MCF 10A (cell line): ENCODE measurements around the gene SERPINB1. TPM values are rescaled to one million over a fixed set of nuclear protein-coding genes. Genes with fewer than 3 reads are reported as not detected.
A peak's percentile ranks its signal among the peaks of the same experiment; 100 is the strongest.

Experiments
- BruUV-seq: library from RNA; stranded (reverse); fragments of 400-500 nt; replicated peaks from 2 replicates; lab custom pipeline; 2021; lab: Mats Ljungman, UMichigan
- CTCF ChIA-PET: fragments of 300-600 bp; sonication (Branson Sonifier 250); formaldehyde crosslinking; extraction: SDS; loops from one replicate; lab custom pipeline; 2021; ENCODE audit warnings: antibody characterized with exemption, inconsistent platforms; lab: Yijun Ruan, JAX
- POLR2A ChIA-PET: fragments of 300-600, 350-650 bp; sonication (Branson Sonifier 250); formaldehyde crosslinking; extraction: SDS; loops from one replicate; lab custom pipeline; 2020; ENCODE audit warnings: antibody characterized with exemption, inconsistent platforms; lab: Yijun Ruan, JAX
- DNase-seq: peaks from one replicate; pipeline ENCODE4 v3.0.0-alpha.2; 2018; ENCODE audit not compliant: unreplicated experiment
- H3K27ac Mint-ChIP-seq: one replicate; pipeline ENCODE4 v1.8.0; 2022; ENCODE audit warnings: mild to moderate bottlenecking, low read depth, mixed read lengths; ENCODE audit not compliant: unreplicated experiment
- H3K27me3 Mint-ChIP-seq: one replicate; pipeline ENCODE4 v1.8.0; 2022; ENCODE audit warnings: mixed read lengths; ENCODE audit not compliant: insufficient read depth, unreplicated experiment
- H3K36me3 Mint-ChIP-seq: one replicate; pipeline ENCODE4 v1.8.0; 2022; ENCODE audit warnings: mild to moderate bottlenecking, moderate library complexity, mixed read lengths; ENCODE audit not compliant: insufficient read depth, unreplicated experiment
- H3K4me1 Mint-ChIP-seq: one replicate; pipeline ENCODE4 v1.8.0; 2022; ENCODE audit warnings: mixed read lengths; ENCODE audit not compliant: insufficient read depth, unreplicated experiment
- H3K4me3 Mint-ChIP-seq: one replicate; pipeline ENCODE4 v1.8.0; 2022; ENCODE audit warnings: mild to moderate bottlenecking, moderate library complexity, mixed read lengths; ENCODE audit not compliant: unreplicated experiment
- H3K9me3 Mint-ChIP-seq: one replicate; pipeline ENCODE4 v1.8.0; 2022; ENCODE audit warnings: mixed read lengths; ENCODE audit not compliant: unreplicated experiment
- intact Hi-C: fragments of 100-400 bp; cut with micrococcal nuclease; formaldehyde crosslinking; loops from 2 replicates; pipeline ENCODE4 v1.14.1; 2022
- total RNA-seq: library from RNA; stranded (reverse); gene quantifications from 2 replicates; pipeline ENCODE4 v1.2.3, GENCODE V29; 2022
- TF ChIP-seq, protein P1 (sequence below): fragments of 200-600 bp; IDR thresholded peaks from one replicate; pipeline ENCODE4 v1.8.0; 2022; ENCODE audit warnings: antibody characterized with exemption, mild to moderate bottlenecking; ENCODE audit not compliant: unreplicated experiment

The SERPINB1 gene
- total RNA-seq, 1 experiment from 2014 or later: 20.8 TPM

DNA sequence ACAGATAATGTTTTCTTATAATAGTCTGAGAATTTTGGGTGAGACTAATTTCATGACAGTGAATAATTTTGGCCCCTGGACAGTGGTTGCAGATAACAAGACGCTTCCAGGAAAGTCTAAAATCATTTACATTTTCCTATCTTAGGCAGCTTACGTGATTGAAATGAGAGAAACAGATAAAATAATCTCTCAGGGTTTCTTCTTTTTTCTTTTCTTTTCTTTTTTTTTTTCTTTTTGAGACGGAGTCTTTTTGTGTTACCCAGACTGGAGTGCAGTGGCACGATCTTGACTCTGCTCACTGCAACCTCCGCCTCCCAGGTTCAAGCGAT, 4.2 kb upstream of the SERPINB1 start:
- POLR2A ChIA-PET: interaction anchor here (0.8 to 2.9 kb wide), 9 partner anchors 26 to 144 kb away, joined by 3 to 18 read pairs (median 5); no protein-coding TSS in a partner anchor
- intact Hi-C loops: loop anchor here (1.0 to 10.0 kb wide), 5 partner anchors 55 to 209 kb away; no protein-coding TSS in a partner anchor
- H3K36me3 Mint-ChIP-seq: no peaks in the 10 kb centered on the region

DNA sequence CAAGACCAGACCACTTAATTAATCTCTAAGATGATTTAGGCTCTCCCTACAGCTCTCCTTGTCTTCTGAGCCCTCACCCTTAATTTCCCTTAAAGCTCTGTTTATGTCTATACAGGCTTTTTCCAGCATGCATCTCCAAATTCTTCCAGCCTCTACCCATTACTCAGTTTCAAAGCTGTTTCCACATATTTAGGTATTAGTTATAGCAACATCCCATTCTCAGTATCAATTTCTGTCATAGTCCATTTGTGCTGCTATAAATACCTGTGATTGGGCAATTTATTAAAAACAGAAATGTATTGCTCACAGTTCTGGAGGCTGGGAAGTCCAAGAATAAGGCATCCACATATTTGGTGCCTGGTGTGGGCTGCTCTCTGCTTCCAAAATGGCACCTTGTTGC, 2.3 kb upstream of the SERPINB1 start:
- Mint-ChIP-seq H3K27me3 (no peaks in the 10 kb centered on the region), H3K36me3 (peaks cover 3% of the 10 kb centered on the region), H3K4me1 (peaks cover 38% of the 10 kb centered on the region), H3K27ac (no peak overlapping the region), H3K4me3 (no peak overlapping the region), H3K9me3 (no peaks in the 10 kb centered on the region)
- BruUV-seq: no TSS peak
- intact Hi-C loops: loop anchor here (10.0 kb wide), 1 partner anchor 211 kb away; no protein-coding TSS in a partner anchor
- no peak for DNase-seq
- ChIA-PET POLR2A (interaction anchor here (1.2 to 4.6 kb wide), 2 partner anchors 26 to 145 kb away, joined by 3 to 50 read pairs; no protein-coding TSS in a partner anchor), CTCF (interaction anchor here (0.6 to 1.0 kb wide), 3 partner anchors 53 to 128 kb away, joined by 3 to 9 read pairs (median 3); no protein-coding TSS in a partner anchor)
- TF ChIP-seq, protein P1, sequence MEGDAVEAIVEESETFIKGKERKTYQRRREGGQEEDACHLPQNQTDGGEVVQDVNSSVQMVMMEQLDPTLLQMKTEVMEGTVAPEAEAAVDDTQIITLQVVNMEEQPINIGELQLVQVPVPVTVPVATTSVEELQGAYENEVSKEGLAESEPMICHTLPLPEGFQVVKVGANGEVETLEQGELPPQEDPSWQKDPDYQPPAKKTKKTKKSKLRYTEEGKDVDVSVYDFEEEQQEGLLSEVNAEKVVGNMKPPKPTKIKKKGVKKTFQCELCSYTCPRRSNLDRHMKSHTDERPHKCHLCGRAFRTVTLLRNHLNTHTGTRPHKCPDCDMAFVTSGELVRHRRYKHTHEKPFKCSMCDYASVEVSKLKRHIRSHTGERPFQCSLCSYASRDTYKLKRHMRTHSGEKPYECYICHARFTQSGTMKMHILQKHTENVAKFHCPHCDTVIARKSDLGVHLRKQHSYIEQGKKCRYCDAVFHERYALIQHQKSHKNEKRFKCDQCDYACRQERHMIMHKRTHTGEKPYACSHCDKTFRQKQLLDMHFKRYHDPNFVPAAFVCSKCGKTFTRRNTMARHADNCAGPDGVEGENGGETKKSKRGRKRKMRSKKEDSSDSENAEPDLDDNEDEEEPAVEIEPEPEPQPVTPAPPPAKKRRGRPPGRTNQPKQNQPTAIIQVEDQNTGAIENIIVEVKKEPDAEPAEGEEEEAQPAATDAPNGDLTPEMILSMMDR: no peak

More for the DNA sequence above, 4.2 kb upstream of the SERPINB1 start:
- Mint-ChIP-seq H3K27me3 (no peaks in the 10 kb centered on the region), H3K4me1 (peaks cover 25% of the 10 kb centered on the region), H3K9me3 (no peaks in the 10 kb centered on the region), H3K27ac (peak overlapping the region; percentile 71), H3K4me3 (peak overlapping the region; percentile 54)
- TF ChIP-seq, protein P1: no peak
- BruUV-seq: no TSS peak
- CTCF ChIA-PET: interaction anchor here (0.6 to 3.6 kb wide), 33 partner anchors 10 to 706 kb away, joined by 3 to 112 read pairs (median 5); partner anchors contain the start of gene NQO2
- no peak for DNase-seq

DNA sequence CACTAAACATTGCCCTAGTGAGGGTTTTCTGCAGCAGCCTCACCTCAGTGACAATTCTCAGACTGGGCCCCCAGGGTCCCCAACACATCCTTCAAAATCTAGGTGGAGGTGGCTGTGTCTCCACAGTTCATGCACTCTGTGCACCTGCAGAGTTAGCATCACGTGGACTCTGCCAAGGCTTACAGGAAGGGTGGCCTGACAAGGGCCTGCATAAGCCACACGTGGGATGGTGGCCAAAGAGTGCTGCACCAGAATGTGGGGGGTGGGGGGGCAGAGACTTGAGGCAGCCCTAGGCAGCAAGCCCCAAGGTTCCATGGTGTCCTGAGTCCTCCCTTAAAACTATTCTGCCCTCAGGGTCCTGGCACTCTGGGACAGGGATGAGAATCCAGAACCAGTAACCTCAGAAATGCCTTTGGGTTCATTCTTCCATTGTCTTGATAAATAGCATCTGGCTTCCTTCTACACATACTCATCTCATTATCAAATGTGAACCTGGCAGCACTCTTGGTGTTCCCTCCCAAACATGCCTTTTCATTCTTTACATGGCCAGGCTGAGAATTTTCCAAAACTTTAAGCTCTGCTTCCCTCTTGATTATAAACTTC, 1.6 kb upstream of the SERPINB1 start:
- no peak overlapping the region for H3K27ac Mint-ChIP-seq
- H3K27me3 Mint-ChIP-seq: no peaks in the 10 kb centered on the region
- CTCF ChIA-PET: interaction anchor here (0.6 to 1.9 kb wide), 3 partner anchors 36 to 129 kb away, joined by 3 to 9 read pairs (median 6); no protein-coding TSS in a partner anchor
- no peaks in the 10 kb centered on the region for H3K9me3 Mint-ChIP-seq
- TF ChIP-seq, protein P1: no peak
- peaks cover 38% of the 10 kb centered on the region for H3K4me1 Mint-ChIP-seq
- no TSS peak for BruUV-seq
- H3K4me3 Mint-ChIP-seq: no peak overlapping the region
- intact Hi-C loops: loop anchor here (10.0 kb wide), 1 partner anchor 212 kb away; no protein-coding TSS in a partner anchor
- DNase-seq: no peak
- POLR2A ChIA-PET: interaction anchor here (1.2 to 4.6 kb wide), 2 partner anchors 25 to 146 kb away, joined by 3 to 50 read pairs; no protein-coding TSS in a partner anchor
- H3K36me3 Mint-ChIP-seq: peaks cover 5% of the 10 kb centered on the region

DNA sequence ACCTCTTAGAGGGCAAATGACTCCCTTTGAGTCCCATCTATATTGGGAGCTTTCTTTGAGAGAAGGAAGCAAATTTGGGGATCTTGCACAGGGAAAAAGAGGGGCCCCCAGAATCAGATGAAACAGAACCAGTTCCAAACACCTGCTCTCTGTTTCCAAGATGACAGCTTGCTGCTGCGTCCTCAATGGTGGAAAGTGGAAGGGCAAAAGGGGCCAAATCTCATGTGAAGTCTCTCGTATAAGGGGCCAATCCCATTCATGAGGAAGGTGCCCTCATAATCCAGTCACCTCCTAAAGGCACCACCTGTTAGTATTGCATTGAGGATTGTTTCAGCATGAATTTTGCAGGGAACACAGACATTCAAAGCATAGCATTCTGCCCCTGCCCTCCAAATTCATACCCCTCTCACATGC, 483 bp upstream of the SERPINB1 start:
- Mint-ChIP-seq H3K36me3 (peaks cover 14% of the 10 kb centered on the region), H3K27me3 (no peaks in the 10 kb centered on the region)
- intact Hi-C loops: loop anchor here (10.0 kb wide), 1 partner anchor 213 kb away; no protein-coding TSS in a partner anchor

More for the DNA sequence above, 483 bp upstream of the SERPINB1 start:
- TF ChIP-seq, protein P1: no peak
- no peaks in the 10 kb centered on the region for H3K9me3 Mint-ChIP-seq
- ChIA-PET POLR2A (interaction anchor here (0.7 to 4.6 kb wide), 14 partner anchors 9 to 220 kb away, joined by 3 to 76 read pairs (median 14); partner anchors contain the start of gene WRNIP1), CTCF (interaction anchor here (0.6 to 3.8 kb wide), 11 partner anchors 12 to 608 kb away, joined by 3 to 35 read pairs (median 4); no protein-coding TSS in a partner anchor)
- DNase-seq: no peak
- peaks cover 38% of the 10 kb centered on the region for H3K4me1 Mint-ChIP-seq
- peak overlapping the region; percentile 88 for H3K4me3 Mint-ChIP-seq
- H3K27ac Mint-ChIP-seq: peak overlapping the region; percentile 96
- BruUV-seq: no TSS peak
